IPS-18c (cell line): ENCODE results near the gene MYO3B.

Experiments used
- H3K4me3 ChIP-seq: 2 replicates; pipeline ENCODE4 v1.7.0; 2013; ENCODE audit warnings: low read depth, mild to moderate bottlenecking, low read length, moderate library complexity; ENCODE audit not compliant: insufficient read depth
- H3K9me3 ChIP-seq: one replicate; pipeline ENCODE4 v1.6.1; 2013; ENCODE audit warnings: mild to moderate bottlenecking, low read length, moderate library complexity; ENCODE audit not compliant: control insufficient read depth, insufficient read depth

Gene MYO3B

GRCh38 chr2:170155723-170156253 is 22.2 kb upstream of the MYO3B start:
- Histone ChIP-seq H3K4me3 (no peak overlapping the region), H3K9me3 (no peaks in the 10 kb centered on the region)

GRCh38 chr2:170156592-170156991 is 21.4 kb upstream of the MYO3B start:
- Histone ChIP-seq H3K4me3 (no peak overlapping the region), H3K9me3 (no peaks in the 10 kb centered on the region)

- H3K9me3 ChIP-seq = no peaks in the 10 kb centered on the region
Measured at GRCh38 chr2:170157025-170157684, 20.8 kb upstream of the MYO3B start.

GRCh38 chr2:170159060-170159459 is 18.9 kb upstream of the MYO3B start:
- H3K9me3 ChIP-seq = no peaks in the 10 kb centered on the region
- H3K4me3 ChIP-seq = no peak overlapping the region

More at GRCh38 chr2:170157025-170157684, 20.8 kb upstream of the MYO3B start:
- H3K4me3 ChIP-seq = no peak overlapping the region

- H3K9me3 ChIP-seq = no peaks in the 10 kb centered on the region
- no peak overlapping the region for H3K4me3 ChIP-seq
Measured at GRCh38 chr2:170161516-170162270, 16.3 kb upstream of the MYO3B start.

GRCh38 chr2:170162271-170162632 is 15.7 kb upstream of the MYO3B start:
- no peaks in the 10 kb centered on the region for H3K9me3 ChIP-seq
- H3K4me3 ChIP-seq = no peak overlapping the region

- H3K9me3 ChIP-seq = no peaks in the 10 kb centered on the region
- no peak overlapping the region for H3K4me3 ChIP-seq
Measured at GRCh38 chr2:170163411-170164065, 14.4 kb upstream of the MYO3B start.

GRCh38 chr2:170165129-170165528 is 12.8 kb upstream of the MYO3B start:
- H3K9me3 ChIP-seq = no peaks in the 10 kb centered on the region

GRCh38 chr2:170166735-170167134 is 11.2 kb upstream of the MYO3B start:
- H3K4me3 ChIP-seq = no peak overlapping the region
- no peaks in the 10 kb centered on the region for H3K9me3 ChIP-seq

More at GRCh38 chr2:170165129-170165528, 12.8 kb upstream of the MYO3B start:
- H3K4me3 ChIP-seq = no peak overlapping the region

GRCh38 chr2:170170281-170171040 is 7.5 kb upstream of the MYO3B start:
- H3K9me3 ChIP-seq = no peaks in the 10 kb centered on the region

GRCh38 chr2:170176212-170176611 is 1.7 kb upstream of the MYO3B start:
- H3K4me3 ChIP-seq = no peak overlapping the region
- H3K9me3 ChIP-seq = no peaks in the 10 kb centered on the region

More at GRCh38 chr2:170170281-170171040, 7.5 kb upstream of the MYO3B start:
- H3K4me3 ChIP-seq = no peak overlapping the region

GRCh38 chr2:170180031-170180566 is 2.2 kb downstream of the MYO3B start:
- no peak overlapping the region for H3K4me3 ChIP-seq
- no peaks in the 10 kb centered on the region for H3K9me3 ChIP-seq

- no peaks in the 10 kb centered on the region for H3K9me3 ChIP-seq
- no peak overlapping the region for H3K4me3 ChIP-seq
Measured at GRCh38 chr2:170181602-170182001, 3.7 kb downstream of the MYO3B start.

GRCh38 chr2:170185319-170185718 is 7.4 kb downstream of the MYO3B start:
- H3K4me3 ChIP-seq = no peak overlapping the region
- H3K9me3 ChIP-seq = no peaks in the 10 kb centered on the region

GRCh38 chr2:170189757-170190156 is 11.8 kb downstream of the MYO3B start:
- Histone ChIP-seq H3K4me3 (no peak overlapping the region), H3K9me3 (no peaks in the 10 kb centered on the region)

- Histone ChIP-seq H3K9me3 (no peaks in the 10 kb centered on the region), H3K4me3 (no peak overlapping the region)
Measured at GRCh38 chr2:170190172-170190571, 12.2 kb downstream of the MYO3B start.
